Gastroesophageal sphincter (tissue), 4 donors: ENCODE results near the gene SIVA1. TPM values are rescaled to one million over a fixed set of nuclear protein-coding genes. Genes with fewer than 3 reads are reported as not detected.
A peak's percentile ranks its signal among the peaks of the same experiment; 100 is the strongest.

Experiments used
- ATAC-seq: fragments of 150-250 bp; one replicate; pipeline ENCODE4 v1.9.1; 2016; ENCODE audit warnings: mild to moderate bottlenecking, moderate library complexity
- H3K27ac ChIP-seq, 4 donors: fragments of 200-600 bp; sonication (generic) in 3 of 4; 1 replicate in 3 of 4; 2 replicates in 1 of 4; pipeline ENCODE4 v1.5.1; 2016 to 2019
- H3K27me3 ChIP-seq: fragments of 200-600 bp; sonication (generic); one replicate; pipeline ENCODE4 v1.5.1; 2019
- H3K36me3 ChIP-seq, 2 donors: fragments of 200-600 bp; sonication (generic); one replicate each; pipeline ENCODE4 v1.5.1; 2019; ENCODE audit warnings: control low read depth in 1 of 2
- H3K4me1 ChIP-seq, 3 donors: fragments of 200-600 bp; sonication (generic); 1 replicate in 2 of 3; 2 replicates in 1 of 3; pipeline ENCODE4 v1.5.1; 2016 to 2019; ENCODE audit warnings: control low read depth in 2 of 3
- H3K4me3 ChIP-seq, 2 donors: fragments of 200-600 bp; sonication (generic); one replicate each; pipeline ENCODE4 v1.5.1; 2019; ENCODE audit warnings: mild to moderate bottlenecking in 1 of 2, moderate library complexity in 1 of 2
- H3K9me3 ChIP-seq, 3 donors: fragments of 200-600 bp; sonication (generic); one replicate each; pipeline ENCODE4 v1.5.1; 2017 to 2019; ENCODE audit warnings: control low read depth in 2 of 3
- EP300 ChIP-seq: sonication (generic); formaldehyde crosslinking; IDR thresholded peaks from one replicate; pipeline ENCODE4 v1.6.1; 2017; ENCODE audit warnings: antibody characterized with exemption, mild to moderate bottlenecking
- POLR2A ChIP-seq, 2 donors: fragments of 450-650 bp; IDR thresholded peaks; one replicate each; pipeline ENCODE4 v1.6.1; 2017; ENCODE audit warnings: antibody characterized with exemption in 2 of 2, mild to moderate bottlenecking in 2 of 2, moderate library complexity in 1 of 2
- POLR2AphosphoS5 ChIP-seq: sonication (generic); formaldehyde crosslinking; IDR thresholded peaks from one replicate; pipeline ENCODE4 v1.6.1; 2017; ENCODE audit warnings: antibody characterized with exemption
- WGBS, 2 donors: methylation state at CpG; one replicate each; pipeline ENCODE4 v1.1.5; 2018; ENCODE audit warnings: low coverage in 1 of 2; 5-methylcytosine and 5-hydroxymethylcytosine counted together
- total RNA-seq, 4 donors: library from RNA; depleted of rRNA; stranded (reverse); fragments of >200 nt; gene quantifications; one replicate each; pipeline ENCODE4 v1.1.0, GENCODE V29; 2016
- TF ChIP-seq, protein P1 (sequence below), 4 experiments: fragments of 200-600 bp in 2 of 4; fragments of 450-650 bp in 2 of 4; sonication (generic) in 1 of 4; IDR thresholded peaks; one replicate each; pipeline ENCODE4 v1.5.1; 2017 to 2019; ENCODE audit warnings: antibody characterized with exemption in 4 of 4, mild to moderate bottlenecking in 2 of 4, moderate library complexity in 2 of 4

Gene SIVA1
- total RNA-seq, 4 donors from 2014 or later: 188 to 513 (median 363) TPM

GRCh38 chr14:104798300-104799243 is 45.6 kb downstream of the SIVA1 start:
- Histone ChIP-seq H3K9me3 (no peaks in the 10 kb centered on the region), H3K27ac (peak overlapping the region in 3 of 4 donors; percentile 89 to 98 (median 91)), H3K27me3 (no peaks in the 10 kb centered on the region), H3K4me3 (no peak overlapping the region), H3K4me1 (peaks cover 3 to 83% (median 32%) of the 10 kb centered on the region in 3 donors), H3K36me3 (no peaks in the 10 kb centered on the region)
- ATAC-seq: no peak
- TF ChIP-seq POLR2A (IDR thresholded peaks at IDR 0.05) (no peak), POLR2AphosphoS5 (no peak), EP300 (no peak)
- TF ChIP-seq, protein P1, sequence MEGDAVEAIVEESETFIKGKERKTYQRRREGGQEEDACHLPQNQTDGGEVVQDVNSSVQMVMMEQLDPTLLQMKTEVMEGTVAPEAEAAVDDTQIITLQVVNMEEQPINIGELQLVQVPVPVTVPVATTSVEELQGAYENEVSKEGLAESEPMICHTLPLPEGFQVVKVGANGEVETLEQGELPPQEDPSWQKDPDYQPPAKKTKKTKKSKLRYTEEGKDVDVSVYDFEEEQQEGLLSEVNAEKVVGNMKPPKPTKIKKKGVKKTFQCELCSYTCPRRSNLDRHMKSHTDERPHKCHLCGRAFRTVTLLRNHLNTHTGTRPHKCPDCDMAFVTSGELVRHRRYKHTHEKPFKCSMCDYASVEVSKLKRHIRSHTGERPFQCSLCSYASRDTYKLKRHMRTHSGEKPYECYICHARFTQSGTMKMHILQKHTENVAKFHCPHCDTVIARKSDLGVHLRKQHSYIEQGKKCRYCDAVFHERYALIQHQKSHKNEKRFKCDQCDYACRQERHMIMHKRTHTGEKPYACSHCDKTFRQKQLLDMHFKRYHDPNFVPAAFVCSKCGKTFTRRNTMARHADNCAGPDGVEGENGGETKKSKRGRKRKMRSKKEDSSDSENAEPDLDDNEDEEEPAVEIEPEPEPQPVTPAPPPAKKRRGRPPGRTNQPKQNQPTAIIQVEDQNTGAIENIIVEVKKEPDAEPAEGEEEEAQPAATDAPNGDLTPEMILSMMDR (IDR thresholded peaks at IDR 0.05): no peak
- 65 to 86% methylated on average over 6 to 12 of the region's 16 CpGs for WGBS, 2 donors

DNA sequence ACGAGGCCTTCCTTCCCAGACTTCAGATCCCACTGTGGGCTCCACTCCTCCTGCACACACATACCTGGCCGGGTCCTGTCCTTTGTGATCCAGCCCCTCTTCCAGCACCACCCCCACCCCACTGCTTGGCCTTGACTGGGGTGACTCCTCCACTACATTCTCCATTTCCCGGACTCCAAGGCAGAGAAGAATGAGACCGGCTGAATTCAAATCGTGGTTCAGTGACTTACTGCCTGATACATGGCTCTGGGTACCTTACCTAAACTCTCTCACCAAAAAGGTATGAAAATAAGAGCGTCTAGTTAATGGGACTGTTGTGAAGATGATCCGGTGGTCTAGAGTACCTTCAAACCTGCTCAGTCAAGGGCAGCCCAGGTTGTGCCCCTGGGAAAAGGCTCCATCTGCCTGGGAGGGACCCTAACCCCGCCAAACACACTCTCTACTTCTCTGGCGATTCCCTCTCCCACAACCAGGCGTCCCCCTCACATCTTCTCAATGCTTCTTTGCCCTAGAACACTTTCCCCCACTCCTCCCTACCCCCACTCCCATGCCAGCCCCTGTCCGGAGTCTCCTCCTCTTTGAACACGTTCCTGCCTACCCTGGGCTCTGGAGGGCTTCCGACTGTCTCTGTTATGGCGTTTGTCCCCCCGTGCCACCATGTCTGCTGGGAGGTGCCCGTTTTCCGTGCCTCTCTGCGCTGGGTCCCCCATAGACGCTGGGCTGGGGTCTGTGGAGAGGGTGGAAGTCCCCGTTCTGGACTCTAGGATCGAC is 46.5 kb downstream of the SIVA1 start:
- Histone ChIP-seq H3K9me3 (no peaks in the 10 kb centered on the region), H3K4me3 (peak overlapping the region; percentile 49 to 68), H3K36me3 (no peaks in the 10 kb centered on the region), H3K27ac (peak overlapping the region; percentile 89 to 98 (median 94)), H3K4me1 (peaks cover 0 to 81% (median 24%) of the 10 kb centered on the region in 3 donors), H3K27me3 (no peaks in the 10 kb centered on the region)
- 33 to 37% methylated on average over 7 to 13 of the region's 21 CpGs for WGBS, 2 donors
- TF ChIP-seq, protein P1 (IDR thresholded peaks at IDR 0.05): peak in 2 of 4 experiments; percentile 27 to 36
- no peak for TF ChIP-seq POLR2A (IDR thresholded peaks at IDR 0.05)
- ATAC-seq: no peak

GRCh38 chr14:104800015-104800770 is 47.2 kb downstream of the SIVA1 start:
- H3K4me1 ChIP-seq: peaks cover 0 to 84% (median 22%) of the 10 kb centered on the region in 3 donors
- H3K27ac ChIP-seq: peak overlapping the region; percentile 89 to 98 (median 94)
- H3K9me3 ChIP-seq: no peaks in the 10 kb centered on the region
- TF ChIP-seq, protein P1 (IDR thresholded peaks at IDR 0.05): peak in 3 of 4 experiments; percentile 49 to 67 (median 55)
- TF ChIP-seq POLR2AphosphoS5 (peak; percentile 81), EP300 (no peak), POLR2A (IDR thresholded peaks at IDR 0.05) (peak in 1 of 2 donors; percentile 47)
- ATAC-seq: peak; percentile 85
- H3K36me3 ChIP-seq: no peaks in the 10 kb centered on the region
- 4% methylated on average over 12 of the region's 83 CpGs; no CpG with 5 or more reads in 1 of the 2 donors for WGBS, 2 donors
- H3K4me3 ChIP-seq: peak overlapping the region; percentile 61 to 68
- H3K27me3 ChIP-seq: no peaks in the 10 kb centered on the region

DNA sequence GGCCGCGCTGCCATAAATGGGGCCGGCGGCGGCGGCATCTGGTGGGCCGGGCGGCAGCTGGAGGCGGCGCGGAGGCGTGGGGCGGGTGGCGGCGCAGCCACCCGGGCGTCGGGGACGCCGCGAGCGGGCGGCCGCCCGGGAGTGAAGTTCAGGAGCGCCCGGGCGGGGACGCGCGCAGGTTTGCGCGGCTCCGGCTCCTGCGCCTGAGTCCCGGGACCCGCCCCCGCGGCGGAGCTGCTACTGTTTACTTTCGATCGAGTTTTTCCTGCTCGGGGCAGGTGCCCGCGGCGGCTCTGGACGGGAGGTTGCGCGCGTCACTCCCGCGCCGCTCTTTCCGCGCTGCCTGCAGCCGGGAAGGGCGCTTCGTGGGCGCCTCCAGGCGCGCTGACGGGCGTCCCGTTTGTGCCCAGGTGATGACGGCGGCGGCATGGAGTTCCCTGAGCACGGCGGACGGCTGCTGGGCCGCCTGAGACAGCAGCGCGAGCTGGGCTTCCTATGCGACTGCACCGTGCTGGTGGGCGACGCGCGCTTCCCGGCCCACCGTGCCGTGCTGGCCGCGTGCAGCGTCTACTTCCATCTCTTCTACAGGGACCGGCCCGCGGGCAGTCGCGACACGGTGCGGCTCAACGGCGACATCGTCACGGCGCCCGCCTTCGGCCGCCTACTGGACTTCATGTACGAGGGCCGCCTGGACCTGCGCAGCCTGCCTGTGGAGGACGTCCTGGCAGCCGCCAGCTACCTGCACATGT is 48.0 kb downstream of the SIVA1 start, which contains the start of gene ZBTB42:
Gene ZBTB42, plus strand, starts transcription at position 331 of the 749 bp plus-strand sequence. Its CDS starts 97 bp downstream, at position 428.
- TF ChIP-seq POLR2AphosphoS5 (no peak), POLR2A (IDR thresholded peaks at IDR 0.05) (peak; percentile 32 to 47)
- TF ChIP-seq, protein P1 (IDR thresholded peaks at IDR 0.05): peak in 1 of 4 experiments; percentile 22
- ATAC-seq: no peak
- WGBS, 2 donors: 0% methylated on average over 5 of the region's 105 CpGs; no CpG with 5 or more reads in 1 of the 2 donors
- peaks cover 0 to 90% (median 21%) of the 10 kb centered on the region in 3 donors for H3K4me1 ChIP-seq
- no peaks in the 10 kb centered on the region for H3K36me3 ChIP-seq
- H3K4me3 ChIP-seq: peak within 1 kb of the TSS; percentile 61 to 68
- no peaks in the 10 kb centered on the region for H3K9me3 ChIP-seq
- no peaks in the 10 kb centered on the region for H3K27me3 ChIP-seq
- H3K27ac ChIP-seq: peak within 1 kb of the TSS; percentile 89 to 98 (median 94)
